Stimulated activated CD8-positive, alpha-beta memory T cell treated with anti-CD3 and anti-CD28 coated beads, Interleukin-7, amount 100 ng/mL, for 1 hour (primary cell): ENCODE measurements around the gene TAF15.

ENCODE experiments used
- DNase-seq, 2 donors: peaks; one replicate each; pipeline ENCODE4 v3.0.0-alpha.2; 2020; ENCODE audit warnings: low read depth in 2 of 2

Gene TAF15

DNA sequence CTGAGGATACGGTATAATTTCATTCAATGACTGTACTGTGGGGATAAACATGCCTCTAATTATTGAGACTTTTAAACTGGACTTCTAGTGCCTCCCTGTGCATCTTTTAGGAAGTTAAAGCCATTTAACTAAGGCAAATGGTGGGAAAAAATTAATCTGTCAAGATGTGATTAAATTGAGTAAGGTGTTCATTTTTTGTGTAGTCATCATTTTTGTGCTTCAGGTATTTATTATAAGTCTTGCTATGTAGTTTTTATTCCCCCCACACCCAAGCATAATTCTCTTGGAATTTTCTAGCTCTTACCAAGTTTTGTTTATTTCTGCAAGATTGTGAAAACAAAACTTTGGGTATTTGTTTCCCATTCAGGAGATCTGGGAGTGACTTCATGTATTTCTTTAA lies 10.2 kb downstream of the TAF15 start:
- no peak for DNase-seq

DNA sequence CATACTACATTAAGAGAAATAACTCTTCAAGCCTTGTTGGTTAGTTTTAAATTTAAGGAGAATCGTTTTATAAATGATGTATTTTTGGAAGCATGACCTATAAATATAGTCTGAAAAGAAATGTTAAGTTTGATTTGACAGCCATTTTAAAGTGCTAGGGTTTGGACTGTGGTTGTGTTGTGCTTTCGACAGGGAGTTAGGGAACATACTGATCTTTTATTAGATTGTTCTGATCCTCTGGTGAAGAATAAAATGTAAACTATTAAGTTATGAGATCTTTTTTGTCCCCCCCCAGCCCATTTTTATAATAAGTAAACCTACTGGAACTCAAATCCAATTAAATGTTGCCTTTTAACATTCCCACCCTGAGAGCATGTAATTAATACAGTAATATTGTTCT lies 12.0 kb downstream of the TAF15 start:
- DNase-seq, result no peak

GRCh38 chr17:35825206-35825605 lies 15.9 kb downstream of the TAF15 start:
- no peak for DNase-seq

- no peak for DNase-seq
These were observed 31.8 kb downstream of the TAF15 start for GRCh38 chr17:35841101-35841500.

- no peak for DNase-seq
These were observed 32.2 kb downstream of the TAF15 start for GRCh38 chr17:35841505-35841904.

GRCh38 chr17:35842239-35842638 lies 33.0 kb downstream of the TAF15 start:
- no peak for DNase-seq

GRCh38 chr17:35843698-35844097 lies 34.4 kb downstream of the TAF15 start:
- no peak for DNase-seq

DNA sequence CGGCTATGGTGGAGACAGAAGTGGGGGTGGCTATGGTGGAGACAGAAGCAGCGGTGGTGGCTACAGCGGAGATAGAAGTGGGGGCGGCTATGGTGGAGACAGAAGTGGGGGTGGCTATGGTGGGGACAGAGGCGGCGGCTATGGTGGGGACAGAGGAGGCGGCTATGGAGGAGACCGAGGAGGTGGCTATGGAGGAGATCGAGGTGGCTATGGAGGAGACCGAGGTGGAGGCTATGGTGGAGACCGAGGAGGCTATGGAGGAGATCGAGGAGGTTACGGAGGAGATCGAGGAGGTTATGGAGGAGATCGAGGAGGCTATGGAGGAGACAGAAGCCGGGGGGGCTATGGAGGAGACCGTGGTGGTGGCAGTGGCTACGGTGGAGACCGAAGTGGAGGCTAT lies 35.3 kb downstream of the TAF15 start:
- no peak for DNase-seq

- DNase-seq, result no peak
These were observed 36.9 kb downstream of the TAF15 start for GRCh38 chr17:35846055-35846809.

DNA sequence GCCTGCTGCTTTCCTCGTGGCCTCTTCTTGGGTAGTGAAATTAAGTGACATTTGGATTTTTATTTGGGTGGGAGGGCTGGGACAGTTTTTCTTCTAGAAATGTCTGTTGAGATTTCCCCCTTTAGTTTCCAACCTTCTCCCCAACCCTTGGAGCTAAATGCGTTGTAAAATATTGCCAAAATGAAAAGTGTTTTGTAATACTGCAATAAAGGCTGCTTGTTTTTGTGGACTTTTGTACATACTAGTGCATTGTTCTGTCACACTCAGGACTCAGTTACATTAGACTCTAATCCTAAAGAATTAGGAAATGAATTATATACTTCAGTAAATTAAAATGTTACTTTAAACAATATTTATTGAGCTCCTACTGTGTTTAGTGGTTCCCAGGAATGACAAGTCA lies 37.7 kb downstream of the TAF15 start:
- no peak for DNase-seq

GRCh38 chr17:35847633-35848373 lies 38.5 kb downstream of the TAF15 start:
- no peak for DNase-seq

- DNase-seq, result peak in 1 of 2 donors; percentile 19
These were observed 40.4 kb downstream of the TAF15 start for GRCh38 chr17:35849469-35850348.

DNA sequence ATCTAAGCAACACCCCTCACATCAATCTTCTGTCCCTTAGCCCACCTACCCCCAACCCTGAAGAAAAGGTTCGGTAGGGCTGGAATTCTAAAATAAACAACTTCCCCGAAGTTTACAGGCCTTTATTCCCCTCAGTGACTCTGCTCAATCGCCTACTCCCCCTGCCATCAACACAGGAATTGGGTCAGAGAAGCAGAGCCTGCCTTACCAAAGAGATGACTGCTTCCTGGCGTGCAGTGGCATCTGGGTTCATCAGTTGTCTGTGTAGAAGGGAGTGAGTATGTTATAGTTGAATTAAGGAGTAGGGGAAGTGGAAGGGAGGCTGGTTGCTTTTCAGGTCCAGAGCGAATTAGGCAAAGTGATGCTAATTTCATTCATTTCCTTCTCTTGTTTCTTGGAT lies 46.7 kb downstream of the TAF15 start:
- no peak for DNase-seq

DNA sequence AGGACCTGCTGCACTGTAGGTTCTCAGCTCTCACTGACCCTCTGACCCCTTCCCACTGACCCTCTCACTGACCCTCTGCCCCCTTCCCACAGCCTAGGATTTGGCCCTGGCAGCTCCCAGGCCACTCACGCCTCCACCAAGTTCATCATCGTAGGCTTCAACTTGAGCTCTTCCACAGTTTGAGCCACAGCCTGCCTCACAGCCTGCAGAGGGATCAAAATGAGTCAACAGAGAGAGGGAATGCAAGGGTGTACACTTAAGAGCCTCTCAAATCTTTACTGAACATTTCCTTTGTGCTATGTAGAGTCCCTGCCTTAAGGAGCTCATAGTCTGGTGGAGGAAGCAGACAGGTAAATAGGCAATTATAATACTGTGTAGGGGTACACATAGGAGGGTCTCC lies 47.3 kb downstream of the TAF15 start:
- DNase-seq, result no peak

- no peak for DNase-seq
These were observed 55.6 kb downstream of the TAF15 start for GRCh38 chr17:35864853-35865252.

GRCh38 chr17:35865412-35866340 lies 56.4 kb downstream of the TAF15 start:
- DNase-seq, result no peak

DNA sequence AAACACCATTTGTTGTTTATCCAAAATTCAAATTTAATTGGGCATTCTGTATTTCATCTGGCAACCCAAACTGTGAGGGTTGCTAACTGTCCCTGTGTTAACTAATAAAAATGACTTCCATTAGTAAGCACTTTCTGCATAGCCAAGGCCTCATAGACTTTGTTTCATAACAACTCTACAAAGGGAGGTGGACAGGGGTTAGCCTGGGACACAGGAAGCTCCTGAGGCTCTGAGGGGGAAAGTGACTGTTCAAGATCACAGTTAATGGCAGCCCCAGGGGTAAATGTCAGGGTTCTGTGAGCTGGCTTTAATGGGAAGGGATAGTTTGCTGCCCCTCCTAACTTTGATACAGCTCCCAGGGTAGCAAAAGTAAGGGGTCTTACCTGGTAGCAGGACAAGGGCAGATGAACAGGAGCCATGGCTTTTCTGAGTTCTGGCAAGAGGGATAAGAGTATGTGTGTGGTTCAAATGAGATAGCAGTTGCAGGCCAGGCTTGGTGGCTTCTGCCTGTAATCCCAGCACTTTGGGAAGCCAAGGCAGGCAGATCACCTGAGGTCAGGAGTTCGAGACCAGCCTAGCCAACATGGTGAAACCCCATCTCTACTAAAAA lies 57.2 kb downstream of the TAF15 start:
- DNase-seq, result no peak

GRCh38 chr17:35867574-35867973 lies 58.3 kb downstream of the TAF15 start:
- DNase-seq, result no peak

DNA sequence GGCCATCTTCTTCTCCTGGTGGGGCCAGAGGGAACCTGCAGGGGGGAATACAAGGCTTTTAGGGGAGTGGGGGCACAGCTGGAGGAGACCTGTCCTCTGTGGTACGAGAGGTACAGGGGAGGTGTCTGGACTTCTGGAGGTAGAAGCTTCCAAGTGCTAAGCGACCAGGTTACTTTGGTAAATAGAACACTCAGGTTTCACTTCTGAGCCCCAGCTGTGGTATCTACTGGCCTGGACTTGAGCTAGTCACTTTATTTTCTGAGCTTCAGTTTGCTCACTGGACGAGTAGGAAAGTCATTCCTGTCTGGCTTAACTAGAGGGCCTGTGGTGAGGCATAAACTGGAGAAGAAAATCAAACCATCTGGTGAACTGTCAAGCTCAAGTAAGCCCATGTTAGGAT lies 59.5 kb downstream of the TAF15 start, which contains the start of gene HEATR9:
Gene HEATR9 (minus strand): TSS at position 155 of the 400 bp plus-strand sequence. CDS start 149 bp downstream, at position 6.
- DNase-seq, result no peak

DNA sequence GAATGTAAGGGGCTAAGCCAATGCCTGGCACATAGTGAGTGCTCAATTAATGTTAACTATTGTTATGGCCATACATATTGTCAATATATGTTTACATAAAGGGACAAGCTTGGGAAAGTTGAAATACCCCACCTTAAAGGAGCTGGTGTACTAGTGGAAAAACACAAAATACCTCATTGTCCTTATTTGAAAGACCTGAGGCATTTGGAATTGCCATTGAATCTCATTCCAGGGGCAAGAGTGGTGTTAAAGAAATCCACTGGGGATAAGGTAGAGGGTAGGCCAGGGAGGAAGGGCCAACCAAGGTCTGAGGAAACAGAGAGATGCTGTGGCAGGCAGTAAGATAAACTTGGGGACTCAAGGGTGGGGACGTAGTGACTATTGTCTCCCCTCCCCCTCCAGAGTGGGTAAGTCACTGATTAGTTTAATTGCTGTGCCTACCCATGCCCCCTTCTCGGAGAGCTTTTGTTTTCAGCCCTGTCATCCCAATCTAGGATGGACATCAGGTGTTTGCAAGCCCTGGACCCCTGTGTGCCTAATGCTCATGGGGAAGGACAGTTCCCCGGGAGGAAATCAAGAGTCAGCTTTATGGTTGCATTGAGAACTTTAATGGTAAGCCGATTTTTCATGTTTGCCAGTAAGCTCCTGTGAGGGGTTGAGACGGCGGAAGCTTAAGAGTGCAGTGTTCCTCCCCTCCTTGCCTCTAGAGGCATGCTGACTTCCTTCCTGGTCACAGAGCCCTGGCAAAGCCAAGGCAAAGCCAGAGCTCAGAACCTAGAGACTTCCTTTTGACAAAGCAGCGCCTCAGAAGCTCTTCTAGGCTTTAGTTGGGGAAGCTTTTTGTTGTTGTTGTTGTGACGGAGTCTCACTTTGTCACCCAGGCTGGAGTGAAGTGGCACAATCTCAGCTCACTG lies 61.9 kb downstream of the TAF15 start:
- no peak for DNase-seq
